Upper lobe of right lung (tissue), 1 donor: ENCODE measurements around the gene TRIM25. TPM values are rescaled to one million over a fixed set of nuclear protein-coding genes. Genes with fewer than 3 reads are reported as not detected.

ENCODE experiments used
- ATAC-seq: fragments of 200-7000 bp; cut with Tn5 transposase; one replicate; pipeline ENCODE4 v1.9.1; 2020; ENCODE audit warnings: mild to moderate bottlenecking, moderate library complexity
- DNase-seq: peaks from one replicate; pipeline ENCODE4 v3.0.0-alpha.2; 2020
- H3K27ac ChIP-seq: fragments of 200-600 bp; one replicate; pipeline ENCODE4 v1.8.0; 2022
- H3K27me3 ChIP-seq: fragments of 200-600 bp; one replicate; pipeline ENCODE4 v1.8.0; 2022; ENCODE audit warnings: mild to moderate bottlenecking
- H3K36me3 ChIP-seq: fragments of 200-600 bp; one replicate; pipeline ENCODE4 v1.8.0; 2022
- H3K4me1 ChIP-seq: fragments of 200-600 bp; one replicate; pipeline ENCODE4 v1.8.0; 2022
- H3K4me3 ChIP-seq: fragments of 200-600 bp; one replicate; pipeline ENCODE4 v1.8.0; 2022; ENCODE audit warnings: mild to moderate bottlenecking
- H3K9me3 ChIP-seq: fragments of 200-600 bp; one replicate; pipeline ENCODE4 v1.8.0; 2022
- intact Hi-C: fragments of 100-400 bp; cut with DNase I; formaldehyde crosslinking; loops from one replicate; pipeline ENCODE4 v1.11.0; 2022
- total RNA-seq: library from RNA; stranded (reverse); fragmentation: NEBNext Ultra II Directional; extraction: Animal tissue kit (Norgen Biotek cat#: 25700); gene quantifications from one replicate; pipeline ENCODE4 v1.2.1, GENCODE V29; 2021
- TF ChIP-seq, protein P1 (sequence below): fragments of 200-600 bp; IDR thresholded peaks from one replicate; pipeline ENCODE4 v1.8.0; 2022; ENCODE audit warnings: antibody characterized with exemption
- donor health status: DM: no; HTN: yes; CAD: no; lungs with severe emphysema.

The TRIM25 gene
- total RNA-seq, 1 donor from 2014 or later: 89.3 TPM

- DNase-seq (no peak), ATAC-seq (no peak)
- intact Hi-C loops: no loop called here
- Histone ChIP-seq H3K4me3 (no peak overlapping the region), H3K4me1 (no peaks in the 10 kb centered on the region), H3K27me3 (no peaks in the 10 kb centered on the region), H3K27ac (no peak overlapping the region), H3K36me3 (peaks cover 40% of the 10 kb centered on the region), H3K9me3 (no peaks in the 10 kb centered on the region)
- TF ChIP-seq, protein P1, sequence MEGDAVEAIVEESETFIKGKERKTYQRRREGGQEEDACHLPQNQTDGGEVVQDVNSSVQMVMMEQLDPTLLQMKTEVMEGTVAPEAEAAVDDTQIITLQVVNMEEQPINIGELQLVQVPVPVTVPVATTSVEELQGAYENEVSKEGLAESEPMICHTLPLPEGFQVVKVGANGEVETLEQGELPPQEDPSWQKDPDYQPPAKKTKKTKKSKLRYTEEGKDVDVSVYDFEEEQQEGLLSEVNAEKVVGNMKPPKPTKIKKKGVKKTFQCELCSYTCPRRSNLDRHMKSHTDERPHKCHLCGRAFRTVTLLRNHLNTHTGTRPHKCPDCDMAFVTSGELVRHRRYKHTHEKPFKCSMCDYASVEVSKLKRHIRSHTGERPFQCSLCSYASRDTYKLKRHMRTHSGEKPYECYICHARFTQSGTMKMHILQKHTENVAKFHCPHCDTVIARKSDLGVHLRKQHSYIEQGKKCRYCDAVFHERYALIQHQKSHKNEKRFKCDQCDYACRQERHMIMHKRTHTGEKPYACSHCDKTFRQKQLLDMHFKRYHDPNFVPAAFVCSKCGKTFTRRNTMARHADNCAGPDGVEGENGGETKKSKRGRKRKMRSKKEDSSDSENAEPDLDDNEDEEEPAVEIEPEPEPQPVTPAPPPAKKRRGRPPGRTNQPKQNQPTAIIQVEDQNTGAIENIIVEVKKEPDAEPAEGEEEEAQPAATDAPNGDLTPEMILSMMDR: no peak
These were observed 26.7 kb downstream of the TRIM25 start for GRCh38 chr17:56887105-56887504.

GRCh38 chr17:56886288-56886731 lies 27.5 kb downstream of the TRIM25 start:
- H3K4me3 ChIP-seq: no peak overlapping the region
- H3K9me3 ChIP-seq: no peaks in the 10 kb centered on the region
- peaks cover 32% of the 10 kb centered on the region for H3K36me3 ChIP-seq
- H3K4me1 ChIP-seq: no peaks in the 10 kb centered on the region
- TF ChIP-seq, protein P1: no peak
- ATAC-seq (no peak), DNase-seq (no peak)
- H3K27me3 ChIP-seq: no peaks in the 10 kb centered on the region
- intact Hi-C loops: no loop called here
- no peak overlapping the region for H3K27ac ChIP-seq

- Histone ChIP-seq H3K4me3 (no peak overlapping the region), H3K36me3 (peaks cover 22% of the 10 kb centered on the region), H3K4me1 (no peaks in the 10 kb centered on the region), H3K9me3 (no peaks in the 10 kb centered on the region), H3K27ac (no peak overlapping the region), H3K27me3 (no peaks in the 10 kb centered on the region)
- ATAC-seq (no peak), DNase-seq (no peak)
- intact Hi-C loops: no loop called here
- TF ChIP-seq, protein P1: no peak
These were observed 28.6 kb downstream of the TRIM25 start for GRCh38 chr17:56885312-56885657.

GRCh38 chr17:56884483-56885311 lies 29.2 kb downstream of the TRIM25 start:
- no peak for ATAC-seq

GRCh38 chr17:56883616-56884015 lies 30.2 kb downstream of the TRIM25 start:
- ATAC-seq (no peak), DNase-seq (no peak)
- H3K4me1 ChIP-seq: no peaks in the 10 kb centered on the region
- intact Hi-C loops: no loop called here
- TF ChIP-seq, protein P1: no peak
- peaks cover 6% of the 10 kb centered on the region for H3K36me3 ChIP-seq
- H3K9me3 ChIP-seq: no peaks in the 10 kb centered on the region
- H3K27ac ChIP-seq: no peak overlapping the region
- H3K27me3 ChIP-seq: no peaks in the 10 kb centered on the region
- no peak overlapping the region for H3K4me3 ChIP-seq

More at GRCh38 chr17:56884483-56885311, 29.2 kb downstream of the TRIM25 start:
- no peak for DNase-seq
- H3K36me3 ChIP-seq: peaks cover 16% of the 10 kb centered on the region
- TF ChIP-seq, protein P1: no peak
- no peaks in the 10 kb centered on the region for H3K4me1 ChIP-seq
- no peaks in the 10 kb centered on the region for H3K9me3 ChIP-seq
- no peak overlapping the region for H3K4me3 ChIP-seq
- H3K27me3 ChIP-seq: no peaks in the 10 kb centered on the region
- intact Hi-C loops: no loop called here
- no peak overlapping the region for H3K27ac ChIP-seq
